Right atrium auricular region (tissue), 2 donors: ENCODE data around the gene MFGE8. TPM values are rescaled to one million over a fixed set of nuclear protein-coding genes. Genes with fewer than 3 reads are reported as not detected.

Source experiments
- DNase-seq: peaks from one replicate; pipeline ENCODE4 v3.0.0-alpha.2; 2019; ENCODE audit warnings: low spot score
- H3K27ac ChIP-seq, 2 donors: fragments of 200-600 bp; sonication (generic); 1 replicate in 1 of 2; 2 replicates in 1 of 2; pipeline ENCODE4 v1.5.1; 2016 to 2019
- H3K27me3 ChIP-seq, 2 donors: fragments of 200-600 bp; sonication (generic); one replicate each; pipeline versions ENCODE4 v1.5.1 to v1.6.0; 2017 to 2019
- H3K36me3 ChIP-seq: fragments of 200-600 bp; sonication (generic); one replicate; pipeline ENCODE4 v1.5.1; 2016
- H3K4me1 ChIP-seq, 2 donors: fragments of 200-600 bp; sonication (generic); one replicate each; pipeline versions ENCODE4 v1.5.1 to v1.6.0; 2017 to 2019
- H3K4me3 ChIP-seq, 2 donors: fragments of 200-600 bp; sonication (generic); 1 replicate in 1 of 2; 2 replicates in 1 of 2; pipeline ENCODE4 v1.5.1; 2017 to 2019; ENCODE audit warnings: mild to moderate bottlenecking in 1 of 2, moderate library complexity in 1 of 2
- H3K9me3 ChIP-seq, 2 donors: fragments of 200-600 bp; sonication (generic); one replicate each; pipeline ENCODE4 v1.5.1; 2019
- total RNA-seq, 2 donors: library from RNA; depleted of rRNA; stranded (reverse); fragments of >200 nt; gene quantifications; one replicate each; pipeline ENCODE4 v1.1.0, GENCODE V29; 2016
- TF ChIP-seq, protein P1 (sequence below), 2 donors: fragments of 200-600 bp; sonication (generic); IDR thresholded peaks; one replicate each; pipeline ENCODE4 v1.5.1; 2019; ENCODE audit warnings: antibody characterized with exemption in 2 of 2

The MFGE8 gene
- total RNA-seq, 2 donors from 2014 or later = 341 to 552 TPM

DNA sequence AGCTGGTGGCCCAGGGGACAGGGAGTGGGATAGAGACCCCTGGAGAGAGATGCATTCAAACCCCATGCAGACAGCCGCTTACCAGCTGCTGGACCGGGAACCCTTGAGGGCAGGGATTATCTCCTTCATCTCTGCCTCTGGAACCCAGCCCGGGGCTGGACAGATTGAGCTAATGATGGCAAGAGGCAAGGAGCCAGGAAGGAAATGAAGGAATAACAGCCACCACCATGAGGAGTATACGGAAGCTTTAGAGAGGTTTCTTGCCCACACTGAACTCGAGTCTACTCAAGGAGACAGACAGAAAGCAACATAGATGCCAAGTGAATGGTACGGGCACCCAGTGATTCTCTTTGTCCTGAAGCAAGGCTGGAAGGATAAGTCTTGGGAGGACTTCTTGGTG lies 41.1 kb downstream of the MFGE8 start:
- no peaks in the 10 kb centered on the region for H3K36me3 ChIP-seq
- TF ChIP-seq, protein P1, sequence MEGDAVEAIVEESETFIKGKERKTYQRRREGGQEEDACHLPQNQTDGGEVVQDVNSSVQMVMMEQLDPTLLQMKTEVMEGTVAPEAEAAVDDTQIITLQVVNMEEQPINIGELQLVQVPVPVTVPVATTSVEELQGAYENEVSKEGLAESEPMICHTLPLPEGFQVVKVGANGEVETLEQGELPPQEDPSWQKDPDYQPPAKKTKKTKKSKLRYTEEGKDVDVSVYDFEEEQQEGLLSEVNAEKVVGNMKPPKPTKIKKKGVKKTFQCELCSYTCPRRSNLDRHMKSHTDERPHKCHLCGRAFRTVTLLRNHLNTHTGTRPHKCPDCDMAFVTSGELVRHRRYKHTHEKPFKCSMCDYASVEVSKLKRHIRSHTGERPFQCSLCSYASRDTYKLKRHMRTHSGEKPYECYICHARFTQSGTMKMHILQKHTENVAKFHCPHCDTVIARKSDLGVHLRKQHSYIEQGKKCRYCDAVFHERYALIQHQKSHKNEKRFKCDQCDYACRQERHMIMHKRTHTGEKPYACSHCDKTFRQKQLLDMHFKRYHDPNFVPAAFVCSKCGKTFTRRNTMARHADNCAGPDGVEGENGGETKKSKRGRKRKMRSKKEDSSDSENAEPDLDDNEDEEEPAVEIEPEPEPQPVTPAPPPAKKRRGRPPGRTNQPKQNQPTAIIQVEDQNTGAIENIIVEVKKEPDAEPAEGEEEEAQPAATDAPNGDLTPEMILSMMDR (IDR thresholded peaks at IDR 0.05) = no peak

DNA sequence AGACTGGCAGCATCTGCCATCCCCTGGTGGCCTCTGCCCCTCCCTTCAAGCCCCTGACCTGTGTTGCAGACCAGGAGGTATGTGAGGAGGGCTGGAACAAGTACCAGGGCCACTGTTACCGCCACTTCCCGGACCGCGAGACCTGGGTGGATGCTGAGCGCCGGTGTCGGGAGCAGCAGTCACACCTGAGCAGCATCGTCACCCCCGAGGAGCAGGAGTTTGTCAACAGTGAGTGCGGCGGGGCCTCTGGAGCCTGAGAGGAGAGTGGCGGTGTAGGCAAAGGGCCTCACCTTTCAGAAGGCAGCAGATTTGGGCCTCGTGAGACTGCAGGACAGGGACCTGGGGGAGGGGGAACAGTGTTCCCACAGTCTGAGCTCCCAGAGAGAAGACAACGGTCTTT lies 41.9 kb downstream of the MFGE8 start:
- no peak for DNase-seq
- Histone ChIP-seq H3K4me1 (no peaks in the 10 kb centered on the region), H3K27me3 (no peaks in the 10 kb centered on the region), H3K4me3 (no peak overlapping the region), H3K27ac (no peak overlapping the region), H3K36me3 (no peaks in the 10 kb centered on the region), H3K9me3 (no peaks in the 10 kb centered on the region)
- TF ChIP-seq, protein P1 (IDR thresholded peaks at IDR 0.05) = no peak

More for the DNA sequence above, 41.1 kb downstream of the MFGE8 start:
- no peaks in the 10 kb centered on the region for H3K9me3 ChIP-seq
- no peak for DNase-seq
- H3K4me1 ChIP-seq = no peaks in the 10 kb centered on the region
- H3K27ac ChIP-seq = no peak overlapping the region
- H3K4me3 ChIP-seq = no peak overlapping the region
- no peaks in the 10 kb centered on the region for H3K27me3 ChIP-seq

DNA sequence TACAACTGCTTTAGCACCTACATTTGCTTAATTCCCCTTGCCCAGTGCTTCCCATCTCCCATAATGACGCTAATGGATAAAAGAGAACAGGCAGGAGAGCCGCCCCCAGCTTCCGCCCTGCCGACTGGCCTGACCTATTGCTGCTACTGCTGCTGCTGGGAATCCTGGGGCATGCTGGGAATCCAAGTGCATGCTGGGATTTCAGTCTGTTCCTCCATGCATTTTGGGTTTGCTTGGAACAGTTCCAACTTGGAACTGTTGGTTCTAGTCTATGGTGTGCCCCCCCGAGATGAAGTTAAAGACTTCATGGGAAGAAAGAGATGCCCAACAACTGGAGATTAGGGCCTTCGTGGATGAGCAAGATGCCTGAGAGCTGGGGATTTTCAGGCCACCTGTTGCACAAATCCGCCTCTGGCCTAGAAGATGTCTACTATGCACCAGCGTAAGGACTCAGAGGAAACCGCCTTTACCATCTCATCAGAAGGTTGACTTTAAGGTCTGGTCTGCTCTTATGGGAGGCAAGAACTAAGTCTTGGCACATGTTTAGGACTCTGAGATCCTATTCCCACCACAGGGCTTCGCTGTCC lies 46.8 kb downstream of the MFGE8 start:
- no peaks in the 10 kb centered on the region for H3K9me3 ChIP-seq
- H3K36me3 ChIP-seq = no peaks in the 10 kb centered on the region
- H3K27me3 ChIP-seq = no peaks in the 10 kb centered on the region
- H3K4me3 ChIP-seq = no peak overlapping the region
- no peak for DNase-seq
- H3K4me1 ChIP-seq = no peaks in the 10 kb centered on the region
- TF ChIP-seq, protein P1 (IDR thresholded peaks at IDR 0.05) = no peak
- no peak overlapping the region for H3K27ac ChIP-seq

DNA sequence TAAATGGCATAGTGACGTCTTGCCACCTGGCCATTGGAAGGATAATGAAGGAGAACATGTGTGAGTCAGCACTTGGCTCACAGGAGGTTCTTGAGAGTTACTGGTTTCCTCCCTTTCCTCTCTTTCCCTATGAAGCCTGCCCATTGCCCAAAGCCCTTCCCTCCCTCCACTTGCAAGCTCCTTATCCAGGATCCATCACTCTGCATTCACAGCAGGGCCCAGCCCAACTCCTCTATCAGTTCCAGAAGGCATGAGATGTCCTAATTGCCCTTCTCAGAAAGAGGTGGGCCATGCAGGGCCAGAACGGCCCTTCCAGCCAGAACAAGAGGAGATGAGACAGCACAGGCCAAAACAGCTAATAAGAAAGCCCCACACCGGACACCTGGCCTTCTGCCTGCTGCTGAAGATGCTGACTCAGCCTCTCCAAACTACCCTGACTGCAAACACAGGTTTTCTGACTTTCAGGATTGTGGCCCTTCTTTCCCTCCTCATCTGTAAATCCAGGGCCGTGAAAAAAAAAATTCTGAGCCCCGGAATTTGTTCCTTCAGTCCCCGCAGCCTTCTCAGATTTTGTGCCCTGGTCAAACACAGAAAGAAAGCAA lies 47.6 kb downstream of the MFGE8 start:
- Histone ChIP-seq H3K36me3 (no peaks in the 10 kb centered on the region), H3K4me3 (no peak overlapping the region), H3K9me3 (no peaks in the 10 kb centered on the region), H3K27ac (no peak overlapping the region), H3K4me1 (no peaks in the 10 kb centered on the region), H3K27me3 (no peaks in the 10 kb centered on the region)
- TF ChIP-seq, protein P1 (IDR thresholded peaks at IDR 0.05) = no peak
- DNase-seq = no peak

DNA sequence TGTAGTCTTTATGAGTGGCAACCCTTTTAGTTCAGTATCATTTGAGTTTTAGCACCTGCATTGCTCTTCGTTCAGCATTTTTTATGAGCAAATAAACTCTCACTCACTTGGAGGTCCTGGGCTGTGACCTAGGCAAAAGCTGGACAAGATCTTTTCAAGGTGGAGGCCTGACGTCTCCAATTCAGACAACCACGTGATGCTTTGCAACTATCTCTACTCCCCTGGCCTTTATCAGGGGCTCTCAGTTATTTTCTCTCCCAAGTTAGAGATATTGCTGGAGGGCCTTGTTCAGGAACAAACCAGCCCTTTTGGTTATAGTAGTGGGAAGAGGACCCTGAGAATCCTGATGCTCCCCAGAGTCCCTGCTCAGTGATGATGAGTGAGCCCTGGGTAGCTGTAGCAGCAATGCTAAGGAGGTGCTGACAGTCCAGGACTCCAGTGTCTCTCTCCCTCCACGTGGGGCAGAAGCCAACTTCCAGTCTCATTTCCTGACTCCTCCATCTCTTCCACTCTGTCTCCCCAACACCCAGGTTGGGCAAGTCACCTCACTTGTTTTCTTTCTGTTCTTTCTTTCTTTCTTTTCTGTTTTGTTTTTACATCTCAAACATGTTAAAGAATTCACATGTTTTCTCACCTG lies 48.2 kb downstream of the MFGE8 start:
- Histone ChIP-seq H3K36me3 (no peaks in the 10 kb centered on the region), H3K4me3 (no peak overlapping the region), H3K27ac (no peak overlapping the region), H3K27me3 (no peaks in the 10 kb centered on the region), H3K4me1 (no peaks in the 10 kb centered on the region), H3K9me3 (no peaks in the 10 kb centered on the region)
- TF ChIP-seq, protein P1 (IDR thresholded peaks at IDR 0.05) = no peak
- no peak for DNase-seq
